GM21576 (cell line): Measurements from ENCODE around the gene NXT1.
"Not testable (repeated sequence)": the region's sequence is repeated elsewhere in the genome, so short reads cannot be mapped to it uniquely, and the experiment has no call there.

Experiments
- ATAC-seq: cut with Tn5 transposase; IDR thresholded peaks from one replicate; pipeline ENCODE4 v1.9.1; 2021; ENCODE audit warnings: mild to moderate bottlenecking, moderate library complexity; ENCODE audit not compliant: unreplicated experiment

The NXT1 gene

GRCh38 chr20:23350196-23350903 lies at the start of gene NXT1:
Gene NXT1, plus strand, starts transcription at chr20:23350791. Its CDS starts 3,251 bp downstream, at chr20:23354042.
- ATAC-seq = peak; percentile 83

- no peak for ATAC-seq
Measured at GRCh38 chr20:23301436-23302050, 49.0 kb upstream of the NXT1 start.

DNA sequence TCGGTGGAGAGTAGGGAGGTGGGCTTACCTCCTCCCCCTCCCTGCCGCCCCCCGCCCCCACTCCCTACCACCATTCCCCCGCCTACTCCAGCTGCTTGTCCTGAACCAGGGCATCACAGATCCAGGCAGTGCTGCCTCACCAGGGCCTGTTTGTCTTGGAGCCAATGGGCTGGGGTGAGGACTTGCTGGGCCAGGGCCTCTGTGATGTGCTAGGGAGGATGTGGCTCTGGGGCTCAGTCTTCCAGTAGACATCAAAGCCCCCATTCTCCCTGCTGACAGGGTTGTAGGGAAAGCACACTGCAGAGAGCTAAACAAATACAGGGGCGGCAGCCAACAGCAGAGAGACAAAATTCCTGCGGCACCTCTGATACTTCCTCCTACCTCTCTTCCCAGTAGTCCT lies 48.2 kb upstream of the NXT1 start:
- ATAC-seq = no peak

- ATAC-seq = no peak
Measured at GRCh38 chr20:23302801-23303200, 47.8 kb upstream of the NXT1 start.

DNA sequence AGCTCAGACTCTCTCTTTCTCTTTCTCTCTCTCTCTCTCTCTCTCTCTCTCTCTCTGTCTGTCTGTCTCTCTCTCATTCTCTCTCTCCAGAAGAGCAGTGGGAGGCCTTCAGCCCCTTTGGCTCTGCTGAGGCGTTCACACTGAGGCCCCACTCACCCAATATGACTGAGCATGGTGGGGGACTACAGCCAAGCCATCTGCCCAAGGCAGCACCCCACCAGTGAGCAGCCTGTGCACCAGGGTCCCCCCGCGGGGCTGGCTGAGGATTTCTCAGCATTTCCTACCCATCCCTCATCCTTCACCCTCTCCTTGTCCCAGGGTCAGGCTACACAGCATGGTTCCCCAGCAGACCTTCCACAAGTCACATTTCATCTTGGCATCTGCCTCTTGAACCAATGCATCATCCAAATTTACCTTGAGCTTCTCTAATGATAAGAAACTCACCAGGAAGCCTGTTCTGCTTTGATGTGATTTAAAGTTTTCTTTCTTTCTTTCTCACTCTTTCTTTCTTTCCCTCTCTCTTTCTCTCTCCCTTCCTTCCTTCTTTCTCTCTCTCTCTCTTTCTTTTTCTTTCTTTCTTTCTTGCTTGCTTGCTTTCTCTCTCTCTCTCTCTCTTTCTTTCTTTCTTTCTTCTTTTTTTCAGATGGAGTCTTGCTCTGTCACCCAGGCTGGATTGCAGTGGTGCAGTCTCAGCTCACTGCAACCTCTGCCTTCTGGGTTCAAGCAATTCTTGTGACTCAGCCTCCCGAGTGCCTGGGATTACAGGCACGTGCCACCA lies 47.1 kb upstream of the NXT1 start:
- ATAC-seq = no peak

- no peak for ATAC-seq
Measured at GRCh38 chr20:23304616-23305015, 46.0 kb upstream of the NXT1 start.

- no peak for ATAC-seq
Measured at GRCh38 chr20:23305098-23305497, 45.5 kb upstream of the NXT1 start.

GRCh38 chr20:23307393-23307792 lies 43.2 kb upstream of the NXT1 start:
- not testable (repeated sequence) for ATAC-seq

DNA sequence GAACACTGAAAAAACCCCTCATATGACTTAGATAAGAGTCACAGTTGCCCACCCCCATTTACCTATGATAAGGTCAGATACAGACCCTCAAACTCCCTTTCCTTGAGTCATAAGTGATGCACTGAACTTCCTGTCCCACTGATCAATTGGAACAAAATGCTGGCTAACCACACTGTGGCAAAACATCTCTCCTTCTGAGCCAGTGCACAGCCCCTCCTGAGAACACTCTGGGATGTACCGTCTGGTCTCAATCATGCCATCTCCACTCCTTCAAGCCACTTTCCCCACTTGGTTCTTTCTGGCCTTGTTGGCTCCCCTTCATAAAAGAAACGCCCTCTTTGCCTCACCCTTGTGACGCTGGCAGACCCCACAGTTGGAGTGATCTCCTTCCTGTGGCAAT lies 42.6 kb upstream of the NXT1 start:
- no peak for ATAC-seq

- ATAC-seq = no peak
Measured at GRCh38 chr20:23308908-23309307, 41.7 kb upstream of the NXT1 start.

- no peak for ATAC-seq
Measured at GRCh38 chr20:23309781-23310180, 40.8 kb upstream of the NXT1 start.

DNA sequence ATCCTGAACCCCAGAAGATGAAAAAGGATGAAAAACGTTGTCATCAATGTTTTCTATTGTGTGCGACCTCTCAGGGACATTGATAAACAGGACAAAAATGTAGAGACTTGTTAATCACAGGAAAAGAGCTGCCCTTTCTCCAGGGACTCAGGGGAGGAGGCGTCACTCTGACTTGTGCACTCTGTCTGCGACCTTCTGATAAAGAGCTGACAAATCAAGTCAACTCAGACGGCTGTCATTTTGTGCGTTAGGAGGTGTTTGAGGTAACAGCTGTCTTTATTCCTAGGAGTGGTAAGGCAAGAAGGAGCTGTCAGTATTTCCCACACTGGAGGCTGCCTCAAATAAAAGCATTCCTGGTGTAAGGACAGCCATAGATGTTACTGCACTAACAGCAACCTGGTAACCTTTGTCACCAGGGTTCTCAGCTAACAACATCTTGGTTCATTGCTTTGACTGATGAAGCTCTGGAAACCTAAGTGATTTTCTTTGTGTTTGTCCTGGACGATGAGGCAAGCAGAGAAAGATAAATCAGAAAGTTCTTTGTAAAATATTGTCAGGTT lies 38.6 kb upstream of the NXT1 start:
- ATAC-seq = no peak

- ATAC-seq = no peak
Measured at GRCh38 chr20:23313271-23313670, 37.3 kb upstream of the NXT1 start.

DNA sequence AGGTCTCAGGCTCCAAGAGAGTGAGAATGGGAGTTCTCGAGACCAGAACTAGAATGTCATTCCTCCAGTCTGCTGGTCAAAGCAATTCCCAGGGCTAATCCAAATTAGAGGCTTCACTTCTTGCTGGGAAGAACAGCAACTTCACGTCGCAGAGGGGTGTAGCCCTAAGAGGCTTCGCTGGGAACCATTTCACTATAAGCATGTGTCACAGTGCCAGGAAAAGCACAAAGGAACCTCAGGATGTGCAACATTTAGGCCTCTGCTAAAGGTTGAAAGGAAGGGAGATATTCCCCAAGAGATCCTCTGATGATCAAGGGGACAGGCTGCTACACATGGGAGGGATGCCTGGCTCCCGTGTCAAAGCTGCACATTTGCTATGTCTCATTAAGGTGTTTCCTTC lies 35.9 kb upstream of the NXT1 start:
- ATAC-seq = no peak

DNA sequence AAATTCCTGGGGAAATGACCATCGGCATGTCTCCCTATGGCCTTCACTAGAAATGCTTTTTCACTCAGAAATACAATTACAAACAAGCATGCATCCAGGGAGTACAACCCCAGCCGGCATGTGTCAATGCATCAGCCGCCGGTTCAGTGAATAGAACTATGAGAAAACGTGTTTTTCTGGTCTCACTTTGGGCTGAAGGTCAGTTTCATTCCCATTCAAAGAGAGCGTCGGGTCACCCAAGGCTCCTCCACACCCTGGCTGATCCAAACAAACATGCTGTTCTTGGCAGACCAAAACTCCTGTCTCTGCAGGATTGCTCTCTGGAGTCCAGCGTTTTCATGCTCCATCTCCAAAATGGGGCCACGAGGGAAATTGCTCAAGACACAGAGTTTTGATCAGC lies 35.5 kb upstream of the NXT1 start:
- no peak for ATAC-seq

- ATAC-seq = no peak
Measured at GRCh38 chr20:23316626-23317025, 34.0 kb upstream of the NXT1 start.

GRCh38 chr20:23317081-23317480 lies 33.5 kb upstream of the NXT1 start:
- no peak for ATAC-seq

DNA sequence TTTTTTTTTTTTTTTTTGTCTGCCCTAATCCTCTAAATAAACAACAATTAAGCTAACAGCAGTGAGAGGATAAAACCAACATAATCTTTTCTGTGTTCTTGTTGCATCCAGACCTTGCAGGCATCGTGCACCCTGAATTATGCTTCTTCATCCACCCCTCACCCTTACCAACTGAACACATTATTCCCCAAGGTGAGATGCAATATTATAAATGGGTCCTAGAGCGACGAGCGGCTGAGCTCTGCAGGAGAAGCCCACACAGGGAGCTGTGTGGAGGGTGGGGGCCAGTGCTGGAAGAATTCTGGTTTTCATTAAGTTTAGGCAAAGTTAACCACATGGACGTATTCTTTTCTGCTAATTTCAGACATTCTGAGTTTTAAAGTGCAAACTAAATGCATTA lies 32.2 kb upstream of the NXT1 start:
- no peak for ATAC-seq

DNA sequence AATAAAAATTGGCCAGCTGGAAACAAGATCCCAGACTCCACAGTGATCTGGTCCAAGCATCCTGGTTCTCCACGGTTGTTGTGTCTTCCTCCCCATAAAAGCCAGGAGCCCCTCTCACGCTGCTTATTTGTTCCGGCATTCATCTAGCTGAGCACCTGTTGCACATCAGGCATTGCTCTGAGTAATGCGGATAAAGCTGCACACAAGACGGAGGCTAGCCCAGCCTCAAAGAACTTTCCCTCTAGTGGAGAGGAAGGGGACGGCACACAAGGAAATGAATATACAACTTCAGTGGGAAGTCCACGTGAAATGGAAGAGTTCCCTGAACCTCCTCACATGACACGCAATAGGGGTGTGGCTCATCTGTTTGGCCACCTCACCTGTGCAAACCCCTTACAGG lies 30.3 kb upstream of the NXT1 start:
- ATAC-seq = no peak

GRCh38 chr20:23325107-23325506 lies 25.5 kb upstream of the NXT1 start:
- no peak for ATAC-seq

DNA sequence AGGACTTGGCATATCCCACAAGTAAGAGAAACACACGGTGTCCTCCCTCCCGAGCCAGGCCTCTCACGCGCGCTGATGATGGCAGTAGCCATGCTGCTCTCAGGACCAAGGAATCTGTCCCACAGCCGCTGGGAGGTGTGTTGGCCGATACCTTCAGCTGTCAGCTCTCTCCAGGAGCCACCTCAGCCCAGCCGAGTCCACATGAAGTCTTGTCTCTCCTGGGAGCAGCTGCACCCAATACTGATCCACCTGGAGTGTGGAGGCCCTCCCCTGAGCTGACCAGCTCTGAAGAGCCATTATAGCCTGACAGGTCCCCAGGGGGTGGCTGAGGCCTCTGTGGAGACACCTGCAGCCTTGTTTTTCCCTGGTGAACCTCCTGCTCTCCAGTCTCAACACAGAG lies 23.8 kb upstream of the NXT1 start:
- no peak for ATAC-seq
